ENCODE data around the gene ADAMTS6.
A peak's percentile ranks its signal among the peaks of the same experiment; 100 is the strongest.

Gene ADAMTS6

DNA sequence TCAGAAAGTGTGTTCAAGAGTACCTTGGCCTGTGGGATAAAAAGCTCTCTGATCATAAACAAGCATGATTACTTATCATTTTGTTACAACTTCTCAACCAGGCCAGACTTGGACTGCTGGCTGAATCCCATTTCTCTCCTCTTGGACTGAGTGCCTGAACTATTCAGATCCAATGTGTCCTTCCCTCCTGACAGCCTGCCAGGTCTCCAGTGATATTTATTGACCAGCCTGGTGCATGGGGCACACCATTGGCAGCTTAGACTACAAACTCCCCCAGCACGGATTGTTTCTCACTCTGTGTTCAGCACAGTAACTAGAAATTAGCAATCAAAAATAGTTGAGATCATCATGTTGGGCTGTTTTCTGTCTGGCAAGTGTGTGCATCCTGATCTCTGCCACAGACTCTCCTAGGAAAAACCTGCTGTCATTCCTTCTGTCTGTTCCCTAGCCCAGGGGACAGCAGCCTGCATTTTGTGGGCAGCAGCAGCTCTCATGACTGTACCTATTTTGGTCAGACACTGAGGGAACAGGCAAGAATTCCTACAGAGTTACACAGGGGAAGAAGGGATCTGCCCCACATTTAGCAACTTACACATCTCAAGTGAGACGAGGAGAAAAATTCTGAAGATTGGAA lies 348.1 kb downstream of the ADAMTS6 start:
- no peak for DNase-seq

- DNase-seq, result no peak
Observed at GRCh38 chr5:65132386-65132785, 349.3 kb downstream of the ADAMTS6 start.

GRCh38 chr5:65128226-65128625 lies 353.5 kb downstream of the ADAMTS6 start:
- DNase-seq, result no peak

- DNase-seq, result no peak
Observed at GRCh38 chr5:65127161-65127901, 354.4 kb downstream of the ADAMTS6 start.

GRCh38 chr5:65126542-65127069 lies 355.1 kb downstream of the ADAMTS6 start:
- no peak for DNase-seq

DNA sequence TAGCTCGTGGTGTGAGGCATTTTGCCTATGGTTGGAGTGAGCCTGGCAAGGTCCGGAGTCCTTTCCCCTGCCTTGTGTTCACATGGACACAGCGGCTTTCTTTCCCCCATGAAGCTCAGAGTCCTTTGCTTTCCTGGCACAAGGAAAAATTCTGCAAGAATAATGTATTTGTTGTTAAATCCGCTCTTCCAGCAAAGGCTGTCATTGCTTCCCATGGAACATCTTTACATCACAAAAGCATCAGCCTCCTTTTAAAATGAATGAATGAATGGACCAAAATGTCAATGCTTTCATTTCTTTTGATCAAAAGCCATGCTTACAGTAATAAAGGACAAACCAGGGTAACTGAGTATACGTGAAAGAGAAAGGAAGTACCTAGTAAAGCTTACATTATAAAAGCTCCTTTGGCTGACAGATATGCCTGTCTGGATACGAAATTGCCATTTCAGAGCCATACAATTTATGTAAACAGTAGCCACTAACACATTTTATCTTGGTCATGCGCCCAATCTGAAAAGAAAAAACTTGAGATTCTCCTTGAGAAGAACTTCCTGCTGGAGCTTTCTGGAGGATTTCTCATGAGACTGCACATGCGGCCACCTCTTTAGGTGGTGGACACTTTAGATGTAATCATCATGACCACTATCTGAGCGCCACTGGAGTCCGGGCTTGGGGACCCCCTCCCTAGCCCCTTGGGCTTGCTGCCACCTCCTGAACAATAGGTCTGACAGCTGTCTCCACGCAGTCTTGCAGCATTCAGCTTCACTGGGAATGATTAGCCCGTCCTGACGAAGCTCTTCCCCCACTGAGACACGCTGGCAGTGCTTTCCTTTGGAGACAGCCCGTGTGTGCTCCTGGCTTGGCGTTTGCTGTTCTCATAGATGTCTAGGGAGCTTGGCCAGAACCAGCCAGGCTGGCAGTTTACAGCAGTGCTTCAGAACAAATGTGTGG lies 355.9 kb downstream of the ADAMTS6 start:
- DNase-seq, result no peak

DNA sequence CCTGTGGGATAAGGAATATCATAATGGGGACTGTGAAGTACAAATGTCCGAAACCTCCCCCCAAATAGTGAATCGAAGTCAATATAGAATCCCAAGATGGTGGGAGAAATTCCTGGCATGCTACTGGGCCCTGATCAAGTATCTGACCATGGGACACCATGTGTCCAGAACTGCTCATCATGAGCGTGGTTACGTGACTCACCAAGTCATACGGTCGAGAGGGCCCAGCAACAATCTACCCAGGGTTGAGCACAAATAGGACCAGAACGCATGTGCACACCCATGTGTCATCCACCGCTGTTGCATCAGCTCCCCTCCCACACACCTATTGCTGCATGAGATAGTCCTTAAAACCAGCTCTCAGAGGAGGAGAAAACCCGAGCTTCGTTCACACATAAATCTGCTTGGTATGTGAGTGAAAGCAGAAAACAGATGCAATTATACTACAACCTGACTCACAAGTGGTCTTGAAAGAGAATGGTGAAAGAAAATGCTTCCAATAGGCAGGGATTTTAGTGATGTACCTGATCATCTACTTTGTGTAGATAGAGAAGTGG lies 359.8 kb downstream of the ADAMTS6 start:
- peak; percentile 82 for DNase-seq

- no peak for DNase-seq
Observed at GRCh38 chr5:65120371-65120967, 361.3 kb downstream of the ADAMTS6 start.

- no peak for DNase-seq
Observed at GRCh38 chr5:65117525-65117924, 364.2 kb downstream of the ADAMTS6 start.

GRCh38 chr5:65113771-65114170 lies 367.9 kb downstream of the ADAMTS6 start:
- no peak for DNase-seq

DNA sequence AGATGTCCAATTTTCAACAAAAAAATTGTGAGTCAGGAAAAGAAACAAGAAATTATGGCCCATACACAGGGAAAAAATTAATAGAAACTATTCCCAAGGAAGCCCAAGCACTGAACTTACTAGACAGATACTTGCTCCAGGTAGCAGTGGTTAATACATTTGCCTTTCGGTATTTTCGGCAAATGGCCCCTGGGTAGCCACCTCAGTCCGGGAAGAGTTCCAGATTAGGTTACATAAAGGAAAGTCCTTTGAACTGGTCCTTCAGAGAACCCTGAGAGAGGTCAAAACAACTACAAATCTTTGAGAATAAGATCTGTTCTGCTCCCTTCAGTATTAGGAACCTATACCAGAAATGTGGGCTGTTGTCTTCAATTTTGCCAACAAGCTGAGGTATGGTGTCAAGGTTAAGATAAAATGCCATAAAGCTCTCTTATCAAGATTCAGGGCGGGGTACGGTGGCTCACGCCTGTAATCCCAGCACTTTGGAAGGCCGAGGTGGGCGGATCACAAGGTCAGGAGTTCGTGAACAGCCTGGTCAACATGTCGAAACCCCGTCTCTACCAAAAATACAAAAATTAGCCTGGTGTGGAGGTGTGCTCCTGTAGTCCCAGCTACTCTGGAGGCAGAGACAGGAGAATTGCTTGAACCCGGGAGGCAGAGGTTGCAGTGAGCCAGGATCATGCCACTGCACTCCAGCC lies 369.6 kb downstream of the ADAMTS6 start:
- DNase-seq, result no peak

- no peak for DNase-seq
Observed at GRCh38 chr5:65108786-65109743, 372.7 kb downstream of the ADAMTS6 start.

DNA sequence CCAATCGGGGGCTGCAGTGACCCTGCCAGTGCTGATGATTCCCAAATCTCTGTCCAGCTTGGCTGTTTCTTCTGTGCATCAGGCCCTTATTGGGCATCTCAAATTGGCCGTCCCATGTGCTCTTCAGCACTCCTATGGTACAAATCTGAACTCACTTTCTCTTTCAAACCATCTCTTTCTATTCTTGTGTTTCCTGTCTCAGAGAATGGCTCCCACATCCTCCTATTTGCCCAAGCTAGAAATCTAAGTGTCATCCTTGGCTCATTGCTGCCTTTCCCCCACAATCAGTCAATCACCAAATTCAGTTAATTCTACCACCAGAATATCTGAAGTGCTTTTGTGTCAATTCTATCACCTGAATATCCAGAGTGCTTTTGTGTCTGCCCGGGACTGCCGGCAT lies 376.4 kb downstream of the ADAMTS6 start:
- no peak for DNase-seq

DNA sequence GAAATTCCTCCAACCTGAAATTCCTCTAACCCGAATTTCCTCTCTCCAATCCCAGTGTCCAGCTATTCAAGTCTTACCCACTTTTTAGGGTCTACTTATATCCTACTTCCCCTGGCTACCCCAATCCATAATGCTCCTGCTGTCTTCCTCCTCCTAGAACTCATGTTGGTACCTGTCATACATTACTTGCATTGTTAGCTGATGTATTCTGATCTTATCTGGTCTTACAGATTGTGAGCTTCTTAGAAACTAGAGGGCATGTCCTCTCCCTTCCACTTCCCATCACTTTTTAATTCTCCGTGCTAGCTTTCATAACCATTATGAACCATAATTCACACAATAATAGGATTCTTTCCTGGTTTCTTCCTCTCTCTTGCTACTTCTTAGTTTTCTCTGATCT lies 376.9 kb downstream of the ADAMTS6 start:
- DNase-seq, result no peak

DNA sequence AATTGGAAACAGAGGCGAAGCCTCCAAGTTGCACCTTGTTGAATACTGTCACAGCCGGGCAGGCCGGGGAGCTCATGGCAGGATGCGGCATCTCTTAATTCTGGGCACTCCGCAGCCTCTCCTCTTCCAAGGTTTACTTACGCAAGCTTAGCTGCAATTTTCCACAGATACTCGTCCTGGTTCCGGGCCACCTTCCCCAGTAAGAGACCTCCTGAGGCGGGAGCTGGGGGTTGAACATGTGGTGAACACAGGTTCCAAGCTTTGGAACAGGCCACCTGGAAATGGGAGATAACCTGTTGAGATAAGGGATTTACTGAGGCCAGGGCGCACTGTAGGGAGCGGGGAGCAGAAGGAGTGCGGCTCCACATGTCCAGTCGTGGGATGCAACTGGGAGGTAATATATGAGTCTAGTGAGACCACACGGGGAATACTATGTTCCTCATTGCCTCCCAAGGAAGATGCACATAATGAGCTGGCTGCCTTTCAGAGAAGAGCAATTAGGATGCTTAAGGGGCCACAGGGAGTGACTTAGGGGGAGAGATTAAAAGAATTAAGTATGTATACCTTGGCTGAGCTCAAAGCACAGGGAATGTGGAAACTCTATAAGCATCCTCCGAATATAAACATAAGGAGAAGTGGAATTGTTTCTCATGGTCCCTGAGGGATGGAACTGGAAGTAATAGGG lies 377.8 kb downstream of the ADAMTS6 start:
- no peak for DNase-seq

- peak; percentile 22 for DNase-seq
Observed at GRCh38 chr5:65102976-65103711, 378.6 kb downstream of the ADAMTS6 start.

- no peak for DNase-seq
Observed at GRCh38 chr5:65102371-65102975, 379.2 kb downstream of the ADAMTS6 start.

DNA sequence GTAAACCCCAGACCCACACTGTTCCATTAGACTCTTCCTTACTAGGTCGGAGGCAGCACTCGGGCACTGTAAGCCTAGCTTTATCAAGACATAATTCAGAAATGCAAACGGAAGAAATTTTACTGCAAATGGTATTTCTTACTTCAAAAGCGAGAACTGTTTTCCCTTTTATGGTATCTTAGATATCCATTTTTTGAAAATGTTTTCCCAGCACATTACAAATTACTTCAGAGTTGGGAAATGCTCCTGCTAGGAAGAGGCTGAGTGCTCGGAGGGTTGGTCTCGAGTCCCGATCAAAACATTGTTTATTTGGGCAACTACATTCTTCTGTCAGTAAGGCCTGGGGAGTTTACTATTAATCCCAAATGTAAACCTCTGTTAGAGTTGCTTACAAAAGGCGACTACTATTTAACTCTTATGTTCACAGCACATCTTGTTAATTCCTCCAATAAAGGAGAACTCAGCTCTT lies 380.1 kb downstream of the ADAMTS6 start:
- DNase-seq, result no peak
